HepG2 (cell line): ENCODE data around the gene C2. TPM values are rescaled to one million over a fixed set of nuclear protein-coding genes. Genes with fewer than 3 reads are reported as not detected.

Source experiments
- BHLHE40 ChIP-seq: IDR thresholded peaks from 2 replicates; pipeline ENCODE4 v1.6.1; 2011; ENCODE audit warnings: low read length, improper control_type of control experiment
- CBX1 ChIP-seq: IDR thresholded peaks from one replicate; pipeline ENCODE4 v1.6.1; 2016; ENCODE audit warnings: antibody characterized with exemption, low read depth
- CHD4 ChIP-seq: fragments of 200-600 bp; sonication (generic); IDR thresholded peaks from 2 replicates; pipeline ENCODE4 v1.7.0; 2017; ENCODE audit warnings: mild to moderate bottlenecking, low read length, borderline replicate concordance
- DNMT1 ChIP-seq: sonication (generic); formaldehyde crosslinking; IDR thresholded peaks from 2 replicates; pipeline ENCODE4 v1.5.1; 2020; ENCODE audit warnings: mild to moderate bottlenecking, missing genetic modification reagents
- HBP1 ChIP-seq: IDR thresholded peaks from 2 replicates; pipeline ENCODE4 v1.6.1; 2016; ENCODE audit warnings: low read depth, control low read depth
- HOXA5 ChIP-seq: sonication (generic); formaldehyde crosslinking; IDR thresholded peaks from 2 replicates; pipeline ENCODE4 v1.4.0; 2020; ENCODE audit warnings: missing genetic modification reagents
- ISL2 ChIP-seq: sonication (generic); formaldehyde crosslinking; IDR thresholded peaks from 2 replicates; pipeline ENCODE4 v1.5.0; 2020; ENCODE audit warnings: missing genetic modification reagents
- NFE2L2 ChIP-seq: fragments of 150-350 bp; IDR thresholded peaks from 2 replicates; pipeline ENCODE4 v1.6.1; 2014; ENCODE audit warnings: low read length
- NFRKB ChIP-seq: fragments of 450-650 bp; IDR thresholded peaks from 2 replicates; pipeline ENCODE4 v1.6.1; 2017
- RBAK ChIP-seq: sonication (generic); formaldehyde crosslinking; IDR thresholded peaks from 2 replicates; pipeline ENCODE4 v1.5.1; 2020; ENCODE audit warnings: mild to moderate bottlenecking, missing genetic modification reagents
- SMARCE1 ChIP-seq: fragments of 450-650 bp; IDR thresholded peaks from 2 replicates; pipeline ENCODE4 v1.6.1; 2017; ENCODE audit warnings: borderline replicate concordance
- SRSF1 ChIP-seq: fragments of 200-400 bp; formaldehyde crosslinking; optimal IDR thresholded peaks from 2 replicates; pipeline ENCODE3; 2017; ENCODE audit warnings: mild to moderate bottlenecking, low read depth, low read length, moderate library complexity
- THAP11 ChIP-seq: IDR thresholded peaks from 2 replicates; pipeline ENCODE4 v1.6.1; 2016; ENCODE audit warnings: missing biosample characterization, missing genetic modification reagents
- ZNF101 ChIP-seq: sonication (generic); formaldehyde crosslinking; IDR thresholded peaks from 2 replicates; pipeline ENCODE4 v1.4.0; 2020; ENCODE audit warnings: mild to moderate bottlenecking, low read depth, missing genetic modification reagents, borderline replicate concordance
- ZNF142 ChIP-seq: sonication (generic); formaldehyde crosslinking; IDR thresholded peaks from 2 replicates; pipeline ENCODE4 v1.4.0; 2020; ENCODE audit warnings: missing genetic modification reagents
- ZNF333 ChIP-seq: sonication (generic); formaldehyde crosslinking; IDR thresholded peaks from 2 replicates; pipeline ENCODE4 v1.4.0; 2020; ENCODE audit warnings: mild to moderate bottlenecking, missing genetic modification reagents, borderline replicate concordance
- ZNF564 ChIP-seq: sonication (generic); formaldehyde crosslinking; IDR thresholded peaks from 2 replicates; pipeline ENCODE4 v1.8.1; 2023; ENCODE audit warnings: mild to moderate bottlenecking, missing genetic modification reagents
- ZNF766 ChIP-seq: sonication (generic); formaldehyde crosslinking; IDR thresholded peaks from 2 replicates; pipeline ENCODE4 v1.5.0; 2020; ENCODE audit warnings: missing genetic modification reagents, borderline replicate concordance
- ZNF775 ChIP-seq: sonication (generic); formaldehyde crosslinking; IDR thresholded peaks from 2 replicates; pipeline ENCODE4 v1.4.0; 2020; ENCODE audit warnings: missing genetic modification reagents, mild to moderate bottlenecking, moderate library complexity, borderline replicate concordance
- ZNF776 ChIP-seq: sonication (generic); formaldehyde crosslinking; IDR thresholded peaks from 2 replicates; pipeline ENCODE4 v1.4.0; 2020; ENCODE audit warnings: mild to moderate bottlenecking, missing genetic modification reagents
- ZNF781 ChIP-seq: sonication (generic); formaldehyde crosslinking; IDR thresholded peaks from 2 replicates; pipeline ENCODE4 v1.5.1; 2020; ENCODE audit warnings: borderline replicate concordance, mild to moderate bottlenecking, missing genetic modification reagents; ENCODE audit errors: not compliant biosample characterization
- ZNF800 ChIP-seq: sonication (generic); formaldehyde crosslinking; IDR thresholded peaks from 2 replicates; pipeline ENCODE4 v1.4.0; 2020; ENCODE audit warnings: missing genetic modification reagents
- polyA plus RNA-seq, 8 experiments: library from polyadenylated mRNA; depleted of rRNA in 3 of 8; stranded (reverse) in 7 of 8; unstranded in 1 of 8; fragments of >200 nt; fragmentation: Illumina TruSeq in 4 of 8; extraction: Trizol in 4 of 8; gene quantifications; 2 replicates each; pipeline versions ENCODE4 v1.2.1 to v1.2.3, GENCODE V29; 2011 to 2016; ENCODE audit warnings: low read depth in 4 of 8, missing spikeins in 1 of 8, mixed read lengths in 1 of 8; ENCODE audit not compliant: insufficient read depth in 1 of 8
- total RNA-seq, 5 experiments: library from RNA; depleted of rRNA; stranded (reverse); fragments of >200 nt; fragmentation: Illumina TruSeq; extraction: Trizol; gene quantifications; 2 replicates each; pipeline ENCODE4 v1.2.3, GENCODE V29; 2016; ENCODE audit warnings: low read depth in 1 of 5

The C2 gene
- total and polyA plus RNA-seq, 2 of the 13 experiments (the other 11 are each of a cell fraction or from before 2014, with no cell fraction given), result 165 to 307 TPM

- 0 out of 2 replicates have a peak, but pooled peaks have one; percentile 40 for TF ChIP-seq ZNF142 (CRISPR knock-in tag)
- TF ChIP-seq ZNF766, result no peak
- TF ChIP-seq ZNF101 (CRISPR knock-in tag), result no peak
- TF ChIP-seq DNMT1 (CRISPR knock-in tag), result peak; percentile 60; the same call in 1 of the 2 replicates
- no peak for TF ChIP-seq ISL2 (CRISPR knock-in tag)
- TF ChIP-seq NFRKB, result no peak
- TF ChIP-seq SMARCE1, result no peak
- no peak for TF ChIP-seq THAP11 (CRISPR knock-in tag)
- TF ChIP-seq ZNF781 (CRISPR knock-in tag), result no peak
- TF ChIP-seq ZNF800, result no peak
- no peak for TF ChIP-seq SRSF1
- no peak for TF ChIP-seq CHD4
- TF ChIP-seq ZNF776 (CRISPR knock-in tag), result no peak
- no peak for TF ChIP-seq RBAK (CRISPR knock-in tag)
- TF ChIP-seq ZNF333 (CRISPR knock-in tag), result no peak
- TF ChIP-seq ZNF564 (CRISPR knock-in tag), result no peak
- TF ChIP-seq BHLHE40, result no peak
- no peak for TF ChIP-seq HBP1 (CRISPR knock-in tag)
- no peak for TF ChIP-seq ZNF775
- TF ChIP-seq CBX1, result no peak
- TF ChIP-seq HOXA5 (CRISPR knock-in tag), result peak; percentile 19; the same call in 1 of the 2 replicates
- TF ChIP-seq NFE2L2, result no peak
Observed at GRCh38 chr6:31900917-31901414, 26.6 kb upstream of the C2 start (continued).
